Activated T-helper 1 cell treated with anti-CD3 and anti-CD28 coated beads, Interleukin-2, amount 50 U/mL, for 16 hours (primary cell): Measurements from ENCODE around the gene GALE.
A peak's percentile ranks its signal among the peaks of the same experiment; 100 is the strongest.
"Not testable (repeated sequence)": the region's sequence is repeated elsewhere in the genome, so short reads cannot be mapped to it uniquely, and the experiment has no call there.

ENCODE experiments used
- DNase-seq, 2 donors: peaks; one replicate each; pipeline ENCODE4 v3.0.0-alpha.2; 2020; ENCODE audit warnings: low read depth in 1 of 2, low spot score in 1 of 2

GALE gene

GRCh38 chr1:23810818-23811540 is 10.4 kb upstream of the GALE start:
- DNase-seq: no peak

- peak; percentile 54 to 62 for DNase-seq
Observed at GRCh38 chr1:23809751-23810171, 9.2 kb upstream of the GALE start.

GRCh38 chr1:23807453-23807852 is 6.9 kb upstream of the GALE start:
- no peak for DNase-seq

- no peak for DNase-seq
Observed at GRCh38 chr1:23806280-23806679, 5.7 kb upstream of the GALE start.

- no peak for DNase-seq
Observed at GRCh38 chr1:23805025-23805424, 4.5 kb upstream of the GALE start.

- no peak for DNase-seq
Observed at GRCh38 chr1:23804183-23804835, 3.8 kb upstream of the GALE start.

- no peak for DNase-seq
Observed at GRCh38 chr1:23803674-23804073, 3.1 kb upstream of the GALE start.

GRCh38 chr1:23802809-23803342 is 2.3 kb upstream of the GALE start:
- not testable (repeated sequence) for DNase-seq

GRCh38 chr1:23801876-23802275 is 1.3 kb upstream of the GALE start:
- no peak for DNase-seq

- DNase-seq: no peak
Observed at GRCh38 chr1:23801338-23801748, 789 bp upstream of the GALE start.

GRCh38 chr1:23799570-23800399 is 769 bp downstream of the GALE start:
- DNase-seq: no peak

- no peak for DNase-seq
Observed at GRCh38 chr1:23799255-23799569, 1.3 kb downstream of the GALE start.

- no peak for DNase-seq
Observed at GRCh38 chr1:23798662-23799142, 1.9 kb downstream of the GALE start.

GRCh38 chr1:23797478-23798448 is 2.8 kb downstream of the GALE start:
- no peak for DNase-seq

- DNase-seq: no peak
Observed at GRCh38 chr1:23796466-23797271, 3.9 kb downstream of the GALE start.

GRCh38 chr1:23795676-23796465 is 4.7 kb downstream of the GALE start:
- no peak for DNase-seq

GRCh38 chr1:23794732-23795182 is 5.8 kb downstream of the GALE start:
- not testable (repeated sequence) for DNase-seq

GRCh38 chr1:23793861-23794731 is 6.5 kb downstream of the GALE start:
- DNase-seq: no peak
